ENCODE data around the gene TTC22.

DNA sequence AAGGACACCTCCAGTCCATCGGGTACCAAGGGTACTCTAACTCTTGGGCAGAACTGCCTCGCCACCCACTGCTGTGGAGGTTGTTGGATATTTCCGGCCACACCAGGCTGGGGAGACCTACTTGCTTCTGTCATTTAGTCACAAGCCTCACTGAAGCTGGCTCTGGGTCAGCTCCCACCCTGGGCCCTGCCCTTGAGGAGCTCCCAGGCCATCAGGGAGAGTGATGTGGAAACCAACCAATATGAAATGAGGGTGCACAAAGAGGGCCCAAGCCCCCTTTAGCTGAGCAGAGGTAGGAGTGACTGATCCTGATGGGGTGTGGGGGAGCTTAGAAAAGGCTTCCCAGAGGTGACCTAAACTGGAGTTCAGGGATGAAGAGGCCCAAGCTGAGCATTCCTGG, 56.4 kb downstream of the TTC22 start:
- TF ChIP-seq, protein P1, sequence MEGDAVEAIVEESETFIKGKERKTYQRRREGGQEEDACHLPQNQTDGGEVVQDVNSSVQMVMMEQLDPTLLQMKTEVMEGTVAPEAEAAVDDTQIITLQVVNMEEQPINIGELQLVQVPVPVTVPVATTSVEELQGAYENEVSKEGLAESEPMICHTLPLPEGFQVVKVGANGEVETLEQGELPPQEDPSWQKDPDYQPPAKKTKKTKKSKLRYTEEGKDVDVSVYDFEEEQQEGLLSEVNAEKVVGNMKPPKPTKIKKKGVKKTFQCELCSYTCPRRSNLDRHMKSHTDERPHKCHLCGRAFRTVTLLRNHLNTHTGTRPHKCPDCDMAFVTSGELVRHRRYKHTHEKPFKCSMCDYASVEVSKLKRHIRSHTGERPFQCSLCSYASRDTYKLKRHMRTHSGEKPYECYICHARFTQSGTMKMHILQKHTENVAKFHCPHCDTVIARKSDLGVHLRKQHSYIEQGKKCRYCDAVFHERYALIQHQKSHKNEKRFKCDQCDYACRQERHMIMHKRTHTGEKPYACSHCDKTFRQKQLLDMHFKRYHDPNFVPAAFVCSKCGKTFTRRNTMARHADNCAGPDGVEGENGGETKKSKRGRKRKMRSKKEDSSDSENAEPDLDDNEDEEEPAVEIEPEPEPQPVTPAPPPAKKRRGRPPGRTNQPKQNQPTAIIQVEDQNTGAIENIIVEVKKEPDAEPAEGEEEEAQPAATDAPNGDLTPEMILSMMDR (IDR thresholded peaks at IDR 0.05; ENCODE audit: low read length), result no peak
- no peak for TF ChIP-seq EZH2 (IDR thresholded peaks at IDR 0.05; ENCODE audit: borderline replicate concordance, low read length)
